Measurements from ENCODE around the gene FAM219A.
"Not testable (repeated sequence)": the region's sequence is repeated elsewhere in the genome, so short reads cannot be mapped to it uniquely, and the experiment has no call there.

The FAM219A gene

GRCh38 chr9:34451135-34451534 lies 7.2 kb downstream of the FAM219A start:
- no peak for DNase-seq

GRCh38 chr9:34450644-34451043 lies 7.7 kb downstream of the FAM219A start:
- no peak for DNase-seq
- no peaks in the 10 kb centered on the region for H3K4me1 ChIP-seq (ENCODE audit: control insufficient read depth, insufficient read depth, low read length, poor library complexity, severe bottlenecking)
- no peak overlapping the region for H3K4me3 ChIP-seq (ENCODE audit: insufficient read depth, low read depth, low read length, poor library complexity, severe bottlenecking)
- no peak overlapping the region for H3K27ac ChIP-seq (ENCODE audit: insufficient read depth, low read length, poor library complexity, severe bottlenecking)
- no peaks in the 10 kb centered on the region for H3K9me3 ChIP-seq (ENCODE audit: control insufficient read depth, low read length)
- no peaks in the 10 kb centered on the region for H3K36me3 ChIP-seq (ENCODE audit: control insufficient read depth, insufficient read depth, low read length)
- H3K27me3 ChIP-seq (replicated peaks; ENCODE audit: control insufficient read depth, insufficient read depth, low read length, poor library complexity, severe bottlenecking) = no peaks in the 10 kb centered on the region

More at GRCh38 chr9:34451135-34451534, 7.2 kb downstream of the FAM219A start:
- H3K27me3 ChIP-seq (replicated peaks; ENCODE audit: control insufficient read depth, insufficient read depth, low read length, poor library complexity, severe bottlenecking) = no peaks in the 10 kb centered on the region
- H3K36me3 ChIP-seq (ENCODE audit: control insufficient read depth, insufficient read depth, low read length) = no peaks in the 10 kb centered on the region
- no peak overlapping the region for H3K27ac ChIP-seq (ENCODE audit: insufficient read depth, low read length, poor library complexity, severe bottlenecking)
- no peak overlapping the region for H3K4me3 ChIP-seq (ENCODE audit: insufficient read depth, low read depth, low read length, poor library complexity, severe bottlenecking)
- H3K4me1 ChIP-seq (ENCODE audit: control insufficient read depth, insufficient read depth, low read length, poor library complexity, severe bottlenecking) = no peaks in the 10 kb centered on the region
- H3K9me3 ChIP-seq (ENCODE audit: control insufficient read depth, low read length) = no peaks in the 10 kb centered on the region

GRCh38 chr9:34446951-34447350 lies 11.4 kb downstream of the FAM219A start:
- Histone ChIP-seq H3K36me3 (ENCODE audit: control insufficient read depth, insufficient read depth, low read length) (no peaks in the 10 kb centered on the region), H3K27ac (ENCODE audit: insufficient read depth, low read length, poor library complexity, severe bottlenecking) (no peak overlapping the region), H3K4me1 (ENCODE audit: control insufficient read depth, insufficient read depth, low read length, poor library complexity, severe bottlenecking) (no peaks in the 10 kb centered on the region), H3K9me3 (ENCODE audit: control insufficient read depth, low read length) (no peaks in the 10 kb centered on the region), H3K27me3 (replicated peaks; ENCODE audit: control insufficient read depth, insufficient read depth, low read length, poor library complexity, severe bottlenecking) (no peaks in the 10 kb centered on the region), H3K4me3 (ENCODE audit: insufficient read depth, low read depth, low read length, poor library complexity, severe bottlenecking) (no peak overlapping the region)
- DNase-seq = no peak

- Histone ChIP-seq H3K36me3 (ENCODE audit: control insufficient read depth, insufficient read depth, low read length) (no peaks in the 10 kb centered on the region), H3K9me3 (ENCODE audit: control insufficient read depth, low read length) (no peaks in the 10 kb centered on the region), H3K27ac (ENCODE audit: insufficient read depth, low read length, poor library complexity, severe bottlenecking) (no peak overlapping the region), H3K4me1 (ENCODE audit: control insufficient read depth, insufficient read depth, low read length, poor library complexity, severe bottlenecking) (no peaks in the 10 kb centered on the region), H3K4me3 (ENCODE audit: insufficient read depth, low read depth, low read length, poor library complexity, severe bottlenecking) (no peak overlapping the region), H3K27me3 (replicated peaks; ENCODE audit: control insufficient read depth, insufficient read depth, low read length, poor library complexity, severe bottlenecking) (no peaks in the 10 kb centered on the region)
- no peak for DNase-seq
Measured at GRCh38 chr9:34446468-34446891, 11.9 kb downstream of the FAM219A start.

GRCh38 chr9:34443976-34444375 lies 14.4 kb downstream of the FAM219A start:
- Histone ChIP-seq H3K36me3 (ENCODE audit: control insufficient read depth, insufficient read depth, low read length) (no peaks in the 10 kb centered on the region), H3K27ac (ENCODE audit: insufficient read depth, low read length, poor library complexity, severe bottlenecking) (no peak overlapping the region), H3K9me3 (ENCODE audit: control insufficient read depth, low read length) (no peaks in the 10 kb centered on the region), H3K4me3 (ENCODE audit: insufficient read depth, low read depth, low read length, poor library complexity, severe bottlenecking) (no peak overlapping the region), H3K27me3 (replicated peaks; ENCODE audit: control insufficient read depth, insufficient read depth, low read length, poor library complexity, severe bottlenecking) (no peaks in the 10 kb centered on the region), H3K4me1 (ENCODE audit: control insufficient read depth, insufficient read depth, low read length, poor library complexity, severe bottlenecking) (peaks cover 6% of the 10 kb centered on the region)
- no peak for DNase-seq

GRCh38 chr9:34443533-34443932 lies 14.8 kb downstream of the FAM219A start:
- no peak for DNase-seq
- Histone ChIP-seq H3K4me1 (ENCODE audit: control insufficient read depth, insufficient read depth, low read length, poor library complexity, severe bottlenecking) (peaks cover 6% of the 10 kb centered on the region), H3K4me3 (ENCODE audit: insufficient read depth, low read depth, low read length, poor library complexity, severe bottlenecking) (no peak overlapping the region), H3K36me3 (ENCODE audit: control insufficient read depth, insufficient read depth, low read length) (no peaks in the 10 kb centered on the region), H3K27ac (ENCODE audit: insufficient read depth, low read length, poor library complexity, severe bottlenecking) (no peak overlapping the region), H3K9me3 (ENCODE audit: control insufficient read depth, low read length) (no peaks in the 10 kb centered on the region), H3K27me3 (replicated peaks; ENCODE audit: control insufficient read depth, insufficient read depth, low read length, poor library complexity, severe bottlenecking) (no peaks in the 10 kb centered on the region)

GRCh38 chr9:34442770-34443169 lies 15.6 kb downstream of the FAM219A start:
- H3K4me3 ChIP-seq (ENCODE audit: insufficient read depth, low read depth, low read length, poor library complexity, severe bottlenecking) = no peak overlapping the region
- peaks cover 6% of the 10 kb centered on the region for H3K4me1 ChIP-seq (ENCODE audit: control insufficient read depth, insufficient read depth, low read length, poor library complexity, severe bottlenecking)
- DNase-seq = no peak
- H3K27ac ChIP-seq (ENCODE audit: insufficient read depth, low read length, poor library complexity, severe bottlenecking) = no peak overlapping the region
- H3K27me3 ChIP-seq (replicated peaks; ENCODE audit: control insufficient read depth, insufficient read depth, low read length, poor library complexity, severe bottlenecking) = no peaks in the 10 kb centered on the region
- H3K9me3 ChIP-seq (ENCODE audit: control insufficient read depth, low read length) = no peaks in the 10 kb centered on the region
- no peaks in the 10 kb centered on the region for H3K36me3 ChIP-seq (ENCODE audit: control insufficient read depth, insufficient read depth, low read length)

GRCh38 chr9:34440017-34440416 lies 18.4 kb downstream of the FAM219A start:
- H3K27me3 ChIP-seq (replicated peaks; ENCODE audit: control insufficient read depth, insufficient read depth, low read length, poor library complexity, severe bottlenecking) = no peaks in the 10 kb centered on the region
- no peak overlapping the region for H3K27ac ChIP-seq (ENCODE audit: insufficient read depth, low read length, poor library complexity, severe bottlenecking)
- H3K36me3 ChIP-seq (ENCODE audit: control insufficient read depth, insufficient read depth, low read length) = no peaks in the 10 kb centered on the region
- H3K4me3 ChIP-seq (ENCODE audit: insufficient read depth, low read depth, low read length, poor library complexity, severe bottlenecking) = no peak overlapping the region
- H3K4me1 ChIP-seq (ENCODE audit: control insufficient read depth, insufficient read depth, low read length, poor library complexity, severe bottlenecking) = peaks cover 6% of the 10 kb centered on the region
- no peaks in the 10 kb centered on the region for H3K9me3 ChIP-seq (ENCODE audit: control insufficient read depth, low read length)
- no peak for DNase-seq

GRCh38 chr9:34438465-34438864 lies 19.9 kb downstream of the FAM219A start:
- H3K27me3 ChIP-seq (replicated peaks; ENCODE audit: control insufficient read depth, insufficient read depth, low read length, poor library complexity, severe bottlenecking); H3K4me3 ChIP-seq (ENCODE audit: insufficient read depth, low read depth, low read length, poor library complexity, severe bottlenecking); H3K4me1 ChIP-seq (ENCODE audit: control insufficient read depth, insufficient read depth, low read length, poor library complexity, severe bottlenecking); DNase-seq; H3K36me3 ChIP-seq (ENCODE audit: control insufficient read depth, insufficient read depth, low read length); H3K9me3 ChIP-seq (ENCODE audit: control insufficient read depth, low read length); H3K27ac ChIP-seq (ENCODE audit: insufficient read depth, low read length, poor library complexity, severe bottlenecking): not testable (repeated sequence)

GRCh38 chr9:34437926-34438307 lies 20.5 kb downstream of the FAM219A start:
- not testable (repeated sequence) for H3K27ac ChIP-seq (ENCODE audit: insufficient read depth, low read length, poor library complexity, severe bottlenecking); H3K4me3 ChIP-seq (ENCODE audit: insufficient read depth, low read depth, low read length, poor library complexity, severe bottlenecking); H3K4me1 ChIP-seq (ENCODE audit: control insufficient read depth, insufficient read depth, low read length, poor library complexity, severe bottlenecking); DNase-seq; H3K9me3 ChIP-seq (ENCODE audit: control insufficient read depth, low read length); H3K36me3 ChIP-seq (ENCODE audit: control insufficient read depth, insufficient read depth, low read length); H3K27me3 ChIP-seq (replicated peaks; ENCODE audit: control insufficient read depth, insufficient read depth, low read length, poor library complexity, severe bottlenecking)
